Activated CD4-positive, alpha-beta memory T cell treated with anti-CD3 and anti-CD28 coated beads, Interleukin-2, amount 10 ng/mL, durations not matched to agents 7 days and 5 days (primary cell): ENCODE results near the gene RGS10. TPM values are rescaled to one million over a fixed set of nuclear protein-coding genes. Genes with fewer than 3 reads are reported as not detected.

Source experiments
- CTCF ChIA-PET: fragments of 350-600 bp; sonication (Branson Sonifier 250); formaldehyde crosslinking; loops from one replicate; lab custom pipeline; 2021; ENCODE audit warnings: antibody characterized with exemption, inconsistent platforms; lab: Charles Lee
- POLR2A ChIA-PET: fragments of 350-600 bp; sonication (Branson Sonifier 250); formaldehyde crosslinking; loops from one replicate; lab custom pipeline; 2021; ENCODE audit warnings: antibody characterized with exemption; lab: Charles Lee
- DNase-seq: peaks from one replicate; pipeline ENCODE4 v3.0.0-alpha.2; 2020
- H3K27ac Mint-ChIP-seq: one replicate; pipeline ENCODE4 v1.8.0; 2021; ENCODE audit warnings: mild to moderate bottlenecking, mixed read lengths
- H3K27me3 Mint-ChIP-seq: one replicate; pipeline ENCODE4 v1.8.0; 2021; ENCODE audit warnings: mixed read lengths
- H3K36me3 Mint-ChIP-seq: one replicate; pipeline ENCODE4 v1.8.0; 2021; ENCODE audit warnings: low read depth, mixed read lengths
- H3K4me1 Mint-ChIP-seq: one replicate; pipeline ENCODE4 v1.8.0; 2021; ENCODE audit warnings: mixed read lengths
- H3K4me3 Mint-ChIP-seq: one replicate; pipeline ENCODE4 v1.8.0; 2021; ENCODE audit warnings: mild to moderate bottlenecking, mixed read lengths
- H3K9me3 Mint-ChIP-seq: one replicate; pipeline ENCODE4 v1.8.0; 2021; ENCODE audit warnings: mixed read lengths
- total RNA-seq, 2 experiments: library from RNA; stranded (reverse); gene quantifications; one replicate each; pipeline ENCODE4 v1.2.3, GENCODE V29; 2021

Gene RGS10
- total RNA-seq, 2 experiments from 2014 or later: 137 to 140 TPM

GRCh38 chr10:119500123-119500795, 42.3 kb downstream of the RGS10 start:
- ChIA-PET CTCF (interaction anchor here (1.2 to 5.0 kb wide), 5 partner anchors 9 to 43 kb away, joined by 3 to 25 read pairs (median 4); partner anchors contain the start of gene RGS10), POLR2A (interaction anchor here (1.0 to 6.0 kb wide), 3 partner anchors 11 to 42 kb away, joined by 3 to 38 read pairs (median 14); partner anchors contain the start of gene RGS10)
- Mint-ChIP-seq H3K4me3 (no peak overlapping the region), H3K27ac (peak overlapping the region; percentile 45), H3K27me3 (no peaks in the 10 kb centered on the region), H3K4me1 (peaks cover 69% of the 10 kb centered on the region), H3K36me3 (peaks cover 58% of the 10 kb centered on the region), H3K9me3 (no peaks in the 10 kb centered on the region)
- no peak for DNase-seq

- Mint-ChIP-seq H3K27ac (no peak overlapping the region), H3K36me3 (peaks cover 54% of the 10 kb centered on the region), H3K27me3 (no peaks in the 10 kb centered on the region), H3K4me3 (no peak overlapping the region), H3K4me1 (peaks cover 72% of the 10 kb centered on the region), H3K9me3 (no peaks in the 10 kb centered on the region)
- DNase-seq: no peak
- ChIA-PET CTCF (interaction anchor here (1.2 to 5.0 kb wide), 5 partner anchors 8 to 44 kb away, joined by 3 to 25 read pairs (median 4); partner anchors contain the start of gene RGS10), POLR2A (interaction anchor here (1.0 to 6.0 kb wide), 3 partner anchors 10 to 43 kb away, joined by 3 to 38 read pairs (median 14); partner anchors contain the start of gene RGS10)
Observed at GRCh38 chr10:119499677-119500002, 42.9 kb downstream of the RGS10 start.

GRCh38 chr10:119498889-119499676, 43.4 kb downstream of the RGS10 start:
- Mint-ChIP-seq H3K27ac (no peak overlapping the region), H3K4me3 (no peak overlapping the region), H3K36me3 (peaks cover 48% of the 10 kb centered on the region), H3K4me1 (peaks cover 74% of the 10 kb centered on the region), H3K27me3 (no peaks in the 10 kb centered on the region), H3K9me3 (no peaks in the 10 kb centered on the region)
- ChIA-PET CTCF (interaction anchor here (1.3 to 5.0 kb wide), 4 partner anchors 8 to 44 kb away, joined by 3 to 25 read pairs (median 6); partner anchors contain the start of gene RGS10), POLR2A (interaction anchor here (3.5 to 6.0 kb wide), 2 partner anchors 10 to 19 kb away, joined by 14 to 38 read pairs; no protein-coding TSS in a partner anchor)
- DNase-seq: no peak

GRCh38 chr10:119497243-119497642, 45.3 kb downstream of the RGS10 start:
- Mint-ChIP-seq H3K36me3 (peaks cover 34% of the 10 kb centered on the region), H3K4me1 (peaks cover 69% of the 10 kb centered on the region), H3K27ac (no peak overlapping the region), H3K4me3 (no peak overlapping the region), H3K27me3 (no peaks in the 10 kb centered on the region), H3K9me3 (no peaks in the 10 kb centered on the region)
- DNase-seq: no peak
- CTCF ChIA-PET: no interaction called here
- POLR2A ChIA-PET: no interaction called here

GRCh38 chr10:119496273-119496672, 46.2 kb downstream of the RGS10 start:
- H3K4me1 Mint-ChIP-seq: peaks cover 65% of the 10 kb centered on the region
- CTCF ChIA-PET: no interaction called here
- POLR2A ChIA-PET: interaction anchor here (1.4 kb wide), 1 partner anchor 46 kb away, joined by 3 read pairs; the partner anchor contains the start of gene RGS10
- no peaks in the 10 kb centered on the region for H3K27me3 Mint-ChIP-seq
- no peak overlapping the region for H3K4me3 Mint-ChIP-seq
- H3K27ac Mint-ChIP-seq: no peak overlapping the region
- H3K36me3 Mint-ChIP-seq: peaks cover 30% of the 10 kb centered on the region
- DNase-seq: peak; percentile 22
- no peaks in the 10 kb centered on the region for H3K9me3 Mint-ChIP-seq

GRCh38 chr10:119495545-119495944, 47.0 kb downstream of the RGS10 start:
- POLR2A ChIA-PET: interaction anchor here (1.4 kb wide), 1 partner anchor 47 kb away, joined by 3 read pairs; the partner anchor contains the start of gene RGS10
- CTCF ChIA-PET: no interaction called here
- H3K36me3 Mint-ChIP-seq: peaks cover 25% of the 10 kb centered on the region
- DNase-seq: no peak
- H3K9me3 Mint-ChIP-seq: no peaks in the 10 kb centered on the region
- peaks cover 59% of the 10 kb centered on the region for H3K4me1 Mint-ChIP-seq
- H3K27ac Mint-ChIP-seq: no peak overlapping the region
- H3K27me3 Mint-ChIP-seq: no peaks in the 10 kb centered on the region
- no peak overlapping the region for H3K4me3 Mint-ChIP-seq

- Mint-ChIP-seq H3K27me3 (no peaks in the 10 kb centered on the region), H3K27ac (peak overlapping the region; percentile 79), H3K4me1 (peaks cover 57% of the 10 kb centered on the region), H3K4me3 (no peak overlapping the region), H3K9me3 (no peaks in the 10 kb centered on the region), H3K36me3 (peaks cover 20% of the 10 kb centered on the region)
- CTCF ChIA-PET: no interaction called here
- POLR2A ChIA-PET: interaction anchor here (1.4 to 1.7 kb wide), 2 partner anchors 47 to 48 kb away, joined by 3 to 9 read pairs; partner anchors contain the start of gene RGS10
- no peak for DNase-seq
Observed at GRCh38 chr10:119495021-119495505, 47.5 kb downstream of the RGS10 start.

- Mint-ChIP-seq H3K9me3 (no peaks in the 10 kb centered on the region), H3K36me3 (peaks cover 14% of the 10 kb centered on the region), H3K4me1 (peaks cover 61% of the 10 kb centered on the region), H3K4me3 (no peak overlapping the region), H3K27ac (peak overlapping the region; percentile 79), H3K27me3 (no peaks in the 10 kb centered on the region)
- CTCF ChIA-PET: interaction anchor here (0.7 to 1.5 kb wide), 3 partner anchors 44 to 295 kb away, joined by 3 to 7 read pairs (median 3); partner anchors contain the start of gene GRK5
- DNase-seq: no peak
- POLR2A ChIA-PET: interaction anchor here (1.6 to 1.7 kb wide), 2 partner anchors 8 to 48 kb away, joined by 5 to 9 read pairs; partner anchors contain the start of gene RGS10
Observed at GRCh38 chr10:119494236-119495020, 48.1 kb downstream of the RGS10 start.

- no peak for DNase-seq
- Mint-ChIP-seq H3K27ac (peak overlapping the region; percentile 63), H3K4me3 (no peak overlapping the region), H3K36me3 (peaks cover 1% of the 10 kb centered on the region), H3K27me3 (no peaks in the 10 kb centered on the region), H3K4me1 (peaks cover 67% of the 10 kb centered on the region), H3K9me3 (no peaks in the 10 kb centered on the region)
- ChIA-PET CTCF (interaction anchor here (1.5 kb wide), 2 partner anchors 286 to 294 kb away, joined by 3 to 7 read pairs; partner anchors contain the start of gene GRK5), POLR2A (interaction anchor here (1.6 to 1.7 kb wide), 2 partner anchors 10 to 49 kb away, joined by 5 to 9 read pairs; partner anchors contain the start of gene RGS10)
Observed at GRCh38 chr10:119493155-119493554, 49.4 kb downstream of the RGS10 start.

- POLR2A ChIA-PET: no interaction called here
- CTCF ChIA-PET: no interaction called here
- no peak overlapping the region for H3K27ac Mint-ChIP-seq
Observed at GRCh38 chr10:119491966-119492757, 50.4 kb downstream of the RGS10 start.

GRCh38 chr10:119489991-119490326, 52.6 kb downstream of the RGS10 start:
- H3K36me3 Mint-ChIP-seq: no peaks in the 10 kb centered on the region
- POLR2A ChIA-PET: interaction anchor here (0.8 to 2.6 kb wide), 10 partner anchors 9 to 283 kb away, joined by 3 to 14 read pairs (median 5); partner anchors contain the start of genes GRK5 and RGS10
- peak overlapping the region; percentile 65 for H3K4me3 Mint-ChIP-seq
- no peaks in the 10 kb centered on the region for H3K27me3 Mint-ChIP-seq
- peaks cover 45% of the 10 kb centered on the region for H3K4me1 Mint-ChIP-seq
- no peak for DNase-seq
- CTCF ChIA-PET: interaction anchor here (0.6 to 4.7 kb wide), 31 partner anchors 9 to 290 kb away, joined by 3 to 26 read pairs (median 4); partner anchors contain the start of genes GRK5 and RGS10
- peak overlapping the region; percentile 85 for H3K27ac Mint-ChIP-seq
- no peaks in the 10 kb centered on the region for H3K9me3 Mint-ChIP-seq

More at GRCh38 chr10:119491966-119492757, 50.4 kb downstream of the RGS10 start:
- H3K36me3 Mint-ChIP-seq: no peaks in the 10 kb centered on the region
- no peaks in the 10 kb centered on the region for H3K9me3 Mint-ChIP-seq
- peaks cover 62% of the 10 kb centered on the region for H3K4me1 Mint-ChIP-seq
- DNase-seq: no peak
- H3K4me3 Mint-ChIP-seq: no peak overlapping the region
- no peaks in the 10 kb centered on the region for H3K27me3 Mint-ChIP-seq
